AG20443 (cell line): Measurements from ENCODE around the gene HIPK2.
"Not testable (repeated sequence)": the region's sequence is repeated elsewhere in the genome, so short reads cannot be mapped to it uniquely, and the experiment has no call there.

Experiments used
- DNase-seq: peaks from one replicate; pipeline ENCODE4 v3.0.0; 2012; ENCODE audit warnings: low spot score, mixed read lengths

Gene HIPK2

DNA sequence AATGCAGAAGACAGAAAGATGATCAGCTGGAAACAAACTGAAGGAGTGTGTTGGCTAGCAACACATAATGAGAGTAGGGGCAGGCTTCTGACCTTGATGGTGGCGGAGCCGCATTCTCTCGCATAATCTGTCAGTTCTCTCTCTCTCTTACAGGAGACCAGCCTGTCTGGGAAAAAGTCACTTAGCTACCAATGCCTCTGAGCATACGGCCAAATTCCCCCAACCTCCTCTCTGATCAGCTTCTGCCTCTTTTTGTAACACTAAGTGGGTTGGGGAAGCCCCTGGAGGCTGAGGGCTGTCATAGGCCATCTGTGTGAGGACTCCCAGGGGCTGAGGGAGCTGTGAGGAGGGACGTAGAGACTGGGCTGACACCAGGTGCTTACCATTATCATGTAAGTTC, 104.6 kb downstream of the HIPK2 start:
- no peak for DNase-seq

GRCh38 chr7:139671967-139672366, 105.8 kb downstream of the HIPK2 start:
- DNase-seq = no peak

DNA sequence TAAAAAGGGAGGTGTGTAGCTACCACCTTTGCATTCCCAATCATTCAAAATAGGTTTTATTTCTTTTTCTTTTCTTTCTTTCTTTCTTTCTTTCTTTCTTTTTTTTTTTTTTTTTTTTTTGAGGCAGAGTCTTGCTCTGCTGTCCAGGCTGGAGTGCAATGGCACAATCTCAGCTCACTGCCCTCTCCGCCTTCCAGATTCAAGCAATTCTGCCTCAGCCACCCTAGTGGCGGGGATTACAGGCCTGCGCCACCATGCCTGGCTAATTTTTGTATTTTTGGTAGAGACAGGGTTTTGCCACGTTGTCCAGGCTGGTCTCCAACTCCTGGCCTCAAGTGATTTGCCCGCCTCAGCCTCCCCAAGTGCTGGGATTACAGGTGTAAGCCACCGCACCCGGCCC, 107.1 kb downstream of the HIPK2 start:
- DNase-seq = not testable (repeated sequence)

- DNase-seq = no peak
These were observed 108.4 kb downstream of the HIPK2 start for GRCh38 chr7:139669106-139670061.

DNA sequence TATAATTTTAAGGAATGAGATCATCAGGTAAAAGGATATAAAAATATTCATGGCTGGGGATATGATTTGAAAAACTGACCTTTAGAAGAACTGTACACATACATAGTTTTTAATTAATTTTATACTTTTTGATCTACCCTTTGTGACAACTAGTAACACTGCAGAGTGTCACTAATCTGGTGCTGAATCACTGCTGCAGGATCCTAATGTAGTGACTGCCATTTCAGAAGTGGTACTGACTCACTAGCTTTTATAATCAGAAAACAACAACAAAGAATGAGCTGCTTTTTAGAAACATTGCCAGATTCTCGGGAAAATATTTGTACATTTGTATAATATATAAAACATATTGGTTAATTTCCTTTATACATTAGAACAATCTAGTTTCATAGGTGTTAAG, 110.4 kb downstream of the HIPK2 start:
- no peak for DNase-seq

DNA sequence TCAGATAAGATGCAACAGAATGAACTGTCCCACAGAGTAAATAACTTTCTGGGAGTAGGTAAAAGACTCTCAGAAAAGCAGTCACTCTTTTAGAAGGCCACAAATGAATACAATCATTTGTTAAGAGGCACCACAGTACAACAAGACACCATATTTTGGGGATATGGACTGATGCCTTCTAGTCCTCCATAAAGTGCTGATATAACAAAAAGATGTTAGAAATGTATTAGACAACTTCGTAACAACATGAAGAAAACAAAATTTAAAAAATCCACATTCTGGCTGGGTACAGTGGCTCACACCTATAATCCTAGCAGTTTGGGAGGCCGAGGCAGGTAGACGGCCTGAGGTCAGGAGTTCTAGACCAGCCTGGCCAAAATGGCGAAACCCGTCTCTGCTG, 111.3 kb downstream of the HIPK2 start:
- no peak for DNase-seq

GRCh38 chr7:139664434-139664833, 113.4 kb downstream of the HIPK2 start:
- DNase-seq = no peak

DNA sequence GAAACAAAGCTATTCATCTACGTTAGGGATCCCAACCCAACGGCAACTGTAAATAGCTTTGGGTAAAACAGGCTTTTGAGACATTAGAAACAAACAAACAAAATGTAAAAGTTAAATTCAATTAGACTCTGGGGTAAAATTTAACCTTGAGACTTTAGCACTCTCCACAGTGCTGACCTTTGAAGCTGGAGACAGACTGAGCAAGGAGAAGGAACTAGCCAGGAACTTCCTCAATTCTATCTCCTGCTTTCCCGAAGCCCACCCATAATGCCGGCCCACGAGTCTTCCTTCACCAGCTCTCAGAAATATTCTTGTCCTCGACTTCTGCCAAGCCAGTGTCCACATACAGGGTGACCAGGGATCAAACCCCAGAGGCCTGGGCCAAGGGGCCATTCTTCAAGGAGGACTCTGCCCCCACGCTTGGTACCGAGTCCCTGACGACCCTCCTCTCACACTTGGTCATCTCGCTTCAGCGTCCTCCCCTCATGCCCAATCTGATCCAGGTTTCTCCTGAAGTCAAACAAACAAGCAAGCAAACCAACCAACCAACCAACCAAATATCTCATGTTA, 114.1 kb downstream of the HIPK2 start:
- no peak for DNase-seq

- DNase-seq = no peak
These were observed 115.9 kb downstream of the HIPK2 start for GRCh38 chr7:139661903-139662302.

DNA sequence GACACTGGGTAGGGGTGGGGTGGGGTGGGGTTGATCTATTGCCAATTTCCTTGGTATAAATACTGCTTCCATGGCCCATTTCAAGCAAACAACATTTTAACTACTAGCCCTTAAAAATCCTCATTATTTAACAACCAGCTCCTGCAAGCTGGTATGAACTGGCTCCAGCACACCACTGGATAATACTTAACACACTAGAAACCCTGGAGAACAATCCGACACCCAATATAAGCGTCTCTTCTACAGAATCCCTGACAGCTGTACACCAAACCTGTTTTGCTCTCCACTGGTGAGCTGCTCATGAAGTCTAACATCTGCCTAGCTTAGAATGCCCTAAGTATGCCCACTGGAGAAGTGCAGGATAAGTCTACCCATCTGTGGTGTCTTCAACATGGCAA, 116.8 kb downstream of the HIPK2 start:
- DNase-seq = no peak

- DNase-seq = no peak
These were observed 117.3 kb downstream of the HIPK2 start for GRCh38 chr7:139660317-139661042.

GRCh38 chr7:139659922-139660316, 117.9 kb downstream of the HIPK2 start:
- no peak for DNase-seq

GRCh38 chr7:139658908-139659675, 118.7 kb downstream of the HIPK2 start:
- no peak for DNase-seq

GRCh38 chr7:139658296-139658695, 119.5 kb downstream of the HIPK2 start:
- DNase-seq = no peak

- DNase-seq = no peak
These were observed 120.1 kb downstream of the HIPK2 start for GRCh38 chr7:139657725-139658124.

GRCh38 chr7:139656387-139656786, 121.4 kb downstream of the HIPK2 start:
- DNase-seq = no peak

DNA sequence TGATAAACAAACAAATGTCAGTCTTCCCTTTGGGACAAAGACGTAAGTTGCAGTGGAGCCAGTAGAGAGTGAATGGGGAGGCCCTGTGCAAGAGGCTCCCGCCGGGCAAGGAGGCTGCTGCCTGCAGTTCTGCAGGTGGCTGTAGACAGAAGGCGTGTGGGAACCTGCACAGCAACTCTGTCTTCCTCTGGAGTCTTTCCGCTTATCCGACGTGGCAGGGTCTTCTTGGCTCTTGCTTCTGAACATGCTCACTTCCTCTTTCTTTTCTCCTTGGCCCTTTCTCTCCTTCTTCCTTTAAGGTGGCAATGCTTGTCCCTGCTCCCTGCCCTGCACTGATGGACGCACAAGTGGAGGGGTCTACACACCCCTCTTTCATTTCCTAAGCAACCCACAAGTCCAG, 122.5 kb downstream of the HIPK2 start:
- no peak for DNase-seq

- no peak for DNase-seq
These were observed 123.3 kb downstream of the HIPK2 start for GRCh38 chr7:139654276-139655181.

GRCh38 chr7:139651914-139652313, 125.9 kb downstream of the HIPK2 start:
- no peak for DNase-seq

DNA sequence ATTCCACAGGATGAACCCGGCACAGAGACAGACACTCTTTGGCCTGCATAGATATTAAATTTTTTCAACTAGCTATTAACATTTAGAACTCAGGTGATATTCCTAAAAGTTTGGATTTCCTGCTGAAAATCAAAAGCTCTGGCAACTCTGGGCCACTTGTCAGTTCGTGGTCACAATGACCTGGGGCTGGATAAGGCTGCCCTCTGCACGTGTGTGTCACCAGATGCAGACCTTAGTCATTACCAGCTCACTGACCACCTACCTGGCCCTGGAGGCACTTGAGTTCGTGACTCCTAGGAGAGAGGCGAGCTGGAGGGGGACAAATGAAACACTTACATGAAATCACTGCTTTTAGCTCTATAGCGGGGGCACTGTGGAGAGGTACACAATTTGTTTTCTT, 126.5 kb downstream of the HIPK2 start:
- DNase-seq = no peak
